ENCODE results near the gene SUCLG1.

SUCLG1 gene

DNA sequence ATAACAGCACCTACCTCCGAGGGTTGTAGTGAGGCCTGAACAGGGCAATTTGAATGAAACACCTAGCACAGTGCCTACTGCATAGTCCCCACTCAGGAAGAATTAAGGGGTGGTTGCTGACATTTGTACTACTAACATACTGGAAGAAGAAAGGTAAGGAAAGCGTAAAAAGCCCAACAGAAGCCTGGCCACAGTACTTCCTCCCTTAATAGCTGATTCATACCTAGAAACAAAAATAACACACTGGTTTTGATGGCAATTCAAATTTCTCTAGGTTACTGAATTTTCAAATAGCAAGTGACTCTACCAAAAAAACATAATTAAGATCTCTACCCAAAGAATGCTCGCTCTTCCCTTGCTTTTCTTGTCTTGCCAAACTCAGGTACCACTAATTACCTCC, 16.2 kb downstream of the SUCLG1 start:
- DNase-seq (ENCODE audit: low spot score): no peak
- TF ChIP-seq, protein P1, sequence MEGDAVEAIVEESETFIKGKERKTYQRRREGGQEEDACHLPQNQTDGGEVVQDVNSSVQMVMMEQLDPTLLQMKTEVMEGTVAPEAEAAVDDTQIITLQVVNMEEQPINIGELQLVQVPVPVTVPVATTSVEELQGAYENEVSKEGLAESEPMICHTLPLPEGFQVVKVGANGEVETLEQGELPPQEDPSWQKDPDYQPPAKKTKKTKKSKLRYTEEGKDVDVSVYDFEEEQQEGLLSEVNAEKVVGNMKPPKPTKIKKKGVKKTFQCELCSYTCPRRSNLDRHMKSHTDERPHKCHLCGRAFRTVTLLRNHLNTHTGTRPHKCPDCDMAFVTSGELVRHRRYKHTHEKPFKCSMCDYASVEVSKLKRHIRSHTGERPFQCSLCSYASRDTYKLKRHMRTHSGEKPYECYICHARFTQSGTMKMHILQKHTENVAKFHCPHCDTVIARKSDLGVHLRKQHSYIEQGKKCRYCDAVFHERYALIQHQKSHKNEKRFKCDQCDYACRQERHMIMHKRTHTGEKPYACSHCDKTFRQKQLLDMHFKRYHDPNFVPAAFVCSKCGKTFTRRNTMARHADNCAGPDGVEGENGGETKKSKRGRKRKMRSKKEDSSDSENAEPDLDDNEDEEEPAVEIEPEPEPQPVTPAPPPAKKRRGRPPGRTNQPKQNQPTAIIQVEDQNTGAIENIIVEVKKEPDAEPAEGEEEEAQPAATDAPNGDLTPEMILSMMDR (IDR thresholded peaks at IDR 0.05): no peak
- no peak overlapping the region for H3K4me3 ChIP-seq
- no peak overlapping the region for H3K27ac ChIP-seq

DNA sequence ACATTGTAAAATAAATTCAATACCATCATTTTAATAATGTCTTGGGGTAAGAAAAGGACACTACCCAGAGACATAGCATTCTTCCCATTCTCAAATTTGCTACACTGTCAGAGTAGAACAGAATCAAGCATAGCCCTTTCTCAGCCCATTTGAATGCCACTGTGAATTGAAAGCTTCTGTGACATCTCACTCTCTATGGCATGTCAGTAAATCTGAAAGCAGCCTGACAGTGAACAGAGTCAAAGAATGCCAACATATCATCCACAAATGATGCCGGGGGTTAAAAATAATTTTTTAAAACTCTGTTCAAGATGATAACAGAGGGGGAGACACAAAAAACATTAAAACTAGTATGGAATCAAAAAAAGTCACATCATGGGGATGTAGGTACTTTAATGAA, 17.6 kb downstream of the SUCLG1 start:
- DNase-seq (ENCODE audit: low spot score): no peak
- TF ChIP-seq, protein P1 (IDR thresholded peaks at IDR 0.05): no peak
- H3K27ac ChIP-seq: no peak overlapping the region
- H3K4me3 ChIP-seq: no peak overlapping the region

DNA sequence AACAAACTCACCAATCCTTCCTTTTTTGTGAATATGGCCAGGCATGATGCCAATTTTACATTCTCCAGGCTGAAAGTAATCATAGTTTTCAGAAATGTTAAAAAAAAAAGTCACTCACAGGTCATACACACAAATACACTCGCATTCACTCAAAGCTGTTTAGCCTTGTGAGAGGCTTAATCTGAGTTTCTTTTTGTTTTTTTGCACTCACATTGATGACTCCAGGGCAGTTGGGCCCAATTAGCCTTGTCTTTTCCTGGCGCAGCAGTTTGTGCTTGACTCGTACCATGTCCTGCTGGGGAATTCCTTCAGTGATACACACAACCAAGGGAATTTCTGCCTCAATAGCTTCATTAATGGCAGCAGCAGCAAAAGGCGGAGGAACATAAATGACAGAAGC, 18.0 kb downstream of the SUCLG1 start:
- DNase-seq (ENCODE audit: low spot score): no peak
- Histone ChIP-seq H3K4me3 (no peak overlapping the region), H3K27ac (no peak overlapping the region)
- TF ChIP-seq, protein P1 (IDR thresholded peaks at IDR 0.05): no peak

DNA sequence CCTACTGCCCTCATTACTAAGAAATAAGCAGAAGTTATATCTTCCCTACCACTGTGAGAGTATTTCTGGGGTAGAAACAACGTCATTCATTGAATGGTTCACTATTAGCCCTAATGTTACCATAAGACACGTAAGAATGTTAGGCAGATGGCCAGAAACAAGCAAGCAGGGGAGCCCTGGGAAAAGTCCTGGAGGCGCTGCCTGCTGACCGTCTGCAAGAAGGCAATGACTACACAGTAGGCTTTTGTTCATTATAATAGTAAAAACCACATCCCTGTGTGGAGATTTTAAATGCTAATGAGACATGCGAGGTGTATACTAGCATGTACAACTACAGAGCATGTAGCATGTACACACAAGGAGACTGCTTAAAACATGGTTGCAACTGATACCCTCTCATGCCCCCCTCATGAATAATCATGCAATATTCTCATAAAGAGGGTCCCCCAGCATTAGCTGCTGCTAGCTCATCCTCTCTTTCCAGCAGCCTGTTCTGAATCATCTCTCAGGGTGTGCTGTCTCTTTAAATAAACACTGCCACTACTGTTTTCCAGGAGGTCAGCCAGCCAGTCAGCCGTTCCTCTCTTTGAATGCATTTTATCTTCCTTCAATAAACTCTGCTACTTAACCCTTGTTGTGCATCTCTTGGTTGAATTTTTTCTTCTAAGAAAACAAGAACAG, 23.6 kb downstream of the SUCLG1 start:
- Histone ChIP-seq H3K27ac (no peak overlapping the region), H3K4me3 (no peak overlapping the region)
- DNase-seq (ENCODE audit: low spot score): no peak
- TF ChIP-seq, protein P1 (IDR thresholded peaks at IDR 0.05): no peak

DNA sequence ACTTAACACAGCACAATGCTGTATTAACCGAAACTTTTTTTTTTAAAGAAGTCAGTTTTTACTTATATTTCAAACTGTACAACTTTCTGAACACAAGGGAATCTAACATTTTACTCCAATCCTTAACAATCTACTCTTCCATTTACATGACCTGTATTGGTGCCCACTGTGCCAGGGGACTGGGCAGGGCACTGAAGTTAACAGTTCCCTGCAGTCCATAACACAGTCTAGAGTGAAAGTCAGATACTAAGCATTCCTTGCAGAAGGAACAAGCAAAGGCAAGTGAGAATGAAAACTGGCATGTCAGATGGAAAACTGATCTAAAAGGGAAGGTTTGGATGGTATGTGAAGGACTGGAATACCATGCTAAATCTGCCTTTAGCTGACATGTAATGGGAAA, 29.8 kb downstream of the SUCLG1 start:
- DNase-seq (ENCODE audit: low spot score): no peak
- Histone ChIP-seq H3K27ac (no peak overlapping the region), H3K4me3 (no peak overlapping the region)
- TF ChIP-seq, protein P1 (IDR thresholded peaks at IDR 0.05): no peak

DNA sequence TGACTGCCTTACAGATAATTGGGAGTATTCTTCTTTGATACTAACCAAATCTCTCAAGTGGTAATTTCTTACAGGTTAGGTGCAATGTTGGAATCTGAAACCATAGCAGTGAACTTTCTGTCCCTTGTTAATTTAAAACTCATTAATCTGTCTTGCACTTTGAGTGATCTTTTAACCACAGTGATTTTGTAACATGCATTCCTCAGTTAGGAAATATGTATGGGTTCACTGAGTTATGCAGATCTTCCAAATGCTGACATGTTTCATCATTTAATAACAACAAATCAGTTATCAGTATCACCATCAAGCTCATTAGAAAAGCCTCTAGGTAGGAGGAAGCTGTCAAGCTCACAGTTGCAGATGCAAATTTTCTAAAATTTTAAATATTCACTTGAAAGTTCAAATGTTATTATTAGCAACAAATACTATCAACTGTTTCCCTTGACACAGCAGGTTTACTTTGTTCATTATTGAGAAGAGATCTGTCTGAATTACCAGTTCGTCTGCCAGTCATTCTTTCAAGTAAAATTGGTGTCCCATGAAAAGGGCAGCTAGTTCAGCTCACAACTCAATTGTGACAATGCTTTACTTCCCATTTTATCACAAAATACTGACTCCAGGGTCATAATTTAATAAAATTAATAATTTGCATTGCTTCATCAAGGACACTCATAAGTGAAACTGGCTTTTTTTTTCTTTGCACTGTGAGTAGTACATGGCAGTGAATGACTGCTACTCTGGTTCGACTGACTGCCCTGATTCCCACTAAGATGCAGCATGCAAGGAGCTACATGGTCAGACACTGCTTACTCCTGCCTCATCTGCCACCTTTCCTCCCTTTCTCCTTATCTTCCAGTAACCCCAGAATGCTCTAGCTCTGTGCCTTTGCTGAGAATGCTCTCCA, 31.6 kb downstream of the SUCLG1 start:
- H3K4me3 ChIP-seq: no peak overlapping the region
- H3K27ac ChIP-seq: no peak overlapping the region
- DNase-seq (ENCODE audit: low spot score): no peak
- TF ChIP-seq, protein P1 (IDR thresholded peaks at IDR 0.05): no peak
